GM23338 (cell line): ENCODE measurements around the gene C1QA. TPM values are rescaled to one million over a fixed set of nuclear protein-coding genes. Genes with fewer than 3 reads are reported as not detected.

Experiments
- ATAC-seq: fragments of 200-7000 bp; cut with Tn5 transposase; 3 replicates; pipeline ENCODE4 v1.9.1; 2020
- DNase-seq: peaks from one replicate; pipeline ENCODE4 v3.0.0-alpha.2; 2015; ENCODE audit warnings: low spot score
- H2AFZ ChIP-seq: fragments of 200-600 bp; sonication (generic); 2 replicates; pipeline ENCODE4 v1.8.0; 2016; ENCODE audit warnings: antibody characterized with exemption, mild to moderate bottlenecking, moderate library complexity
- H3F3A ChIP-seq: fragments of 200-600 bp; sonication (generic); replicated peaks from 2 replicates; pipeline ENCODE4 v1.8.0; 2017; ENCODE audit warnings: antibody characterized with exemption, mixed run types, low read depth
- H3K27ac ChIP-seq: fragments of 200-600 bp; sonication (generic); 2 replicates; pipeline ENCODE4 v1.6.1; 2016; ENCODE audit warnings: low read depth
- H3K27me3 ChIP-seq: fragments of 200-600 bp; sonication (generic); 2 replicates; pipeline ENCODE4 v1.8.0; 2016; ENCODE audit warnings: mild to moderate bottlenecking, mixed run types, moderate library complexity; ENCODE audit not compliant: insufficient read depth
- H3K36me3 ChIP-seq: fragments of 200-600 bp; sonication (generic); 2 replicates; pipeline ENCODE4 v1.8.0; 2016; ENCODE audit warnings: mild to moderate bottlenecking; ENCODE audit not compliant: insufficient read depth
- H3K4me1 ChIP-seq: fragments of 200-600 bp; sonication (generic); 2 replicates; pipeline ENCODE4 v1.8.0; 2016; ENCODE audit warnings: mild to moderate bottlenecking, moderate library complexity; ENCODE audit not compliant: insufficient read depth
- H3K4me2 ChIP-seq: fragments of 200-600 bp; sonication (generic); 2 replicates; pipeline ENCODE4 v1.7.1; 2017; ENCODE audit warnings: mixed run types
- H3K4me3 ChIP-seq: fragments of 200-600 bp; sonication (generic); 2 replicates; pipeline ENCODE4 v1.6.1; 2016; ENCODE audit warnings: mixed run types
- H3K79me2 ChIP-seq: fragments of 200-600 bp; sonication (generic); replicated peaks from 2 replicates; pipeline ENCODE4 v1.8.0; 2017; ENCODE audit warnings: mild to moderate bottlenecking; ENCODE audit not compliant: insufficient read depth
- H3K9me2 ChIP-seq: fragments of 200-600 bp; sonication (generic); 2 replicates; pipeline ENCODE4 v1.8.0; 2017; ENCODE audit not compliant: insufficient read depth
- H4K20me1 ChIP-seq: fragments of 200-600 bp; sonication (generic); replicated peaks from 2 replicates; pipeline ENCODE4 v1.8.0; 2017; ENCODE audit warnings: mild to moderate bottlenecking; ENCODE audit not compliant: insufficient read depth
- H3K27ac Mint-ChIP-seq: 2 replicates; pipeline ENCODE4 v1.8.0; 2020; ENCODE audit warnings: inconsistent platforms, mild to moderate bottlenecking, moderate library complexity, mixed read lengths
- H3K27me3 Mint-ChIP-seq: 3 replicates; pipeline ENCODE4 v1.8.0; 2022; ENCODE audit warnings: low read depth, mild to moderate bottlenecking, moderate library complexity, mixed read lengths, inconsistent platforms; ENCODE audit not compliant: insufficient read depth, poor library complexity
- H3K36me3 Mint-ChIP-seq: 3 replicates; pipeline ENCODE4 v1.8.0; 2021; ENCODE audit warnings: low read depth, mild to moderate bottlenecking, inconsistent platforms, moderate library complexity, mixed read lengths
- H3K4me1 Mint-ChIP-seq: 3 replicates; pipeline ENCODE4 v1.8.0; 2020; ENCODE audit warnings: mild to moderate bottlenecking, inconsistent platforms, mixed read lengths
- H3K4me3 Mint-ChIP-seq: 3 replicates; pipeline ENCODE4 v1.8.0; 2021; ENCODE audit warnings: moderate library complexity, mild to moderate bottlenecking, inconsistent platforms, mixed read lengths
- H3K9me3 Mint-ChIP-seq: 3 replicates; pipeline ENCODE4 v1.8.0; 2020; ENCODE audit warnings: moderate library complexity, mild to moderate bottlenecking, inconsistent platforms, mixed read lengths
- CREB1 ChIP-seq: fragments of 250-450 bp; sonication (Bioruptor Pico); IDR thresholded peaks from 2 replicates; pipeline ENCODE4 v1.5.0; 2020; ENCODE audit warnings: low read depth, mild to moderate bottlenecking, moderate library complexity
- EZH2 ChIP-seq: fragments of 200-600 bp; sonication (generic); IDR thresholded peaks from one replicate; pipeline ENCODE4 v1.8.0; 2017; ENCODE audit warnings: antibody characterized with exemption, mild to moderate bottlenecking, low read depth; ENCODE audit not compliant: unreplicated experiment
- EZH2phosphoT487 ChIP-seq: fragments of 200-600 bp; sonication (generic); IDR thresholded peaks from one replicate; pipeline ENCODE4 v1.8.1; 2018; ENCODE audit warnings: antibody characterized with exemption; ENCODE audit not compliant: unreplicated experiment
- JUNB ChIP-seq: IDR thresholded peaks from one replicate; pipeline ENCODE4 v1.6.1; 2016; ENCODE audit warnings: antibody characterized with exemption; ENCODE audit not compliant: unreplicated experiment
- NANOG ChIP-seq: IDR thresholded peaks from 2 replicates; pipeline ENCODE4 v1.6.1; 2016; ENCODE audit warnings: antibody characterized with exemption, borderline replicate concordance
- STAT1 ChIP-seq: IDR thresholded peaks from one replicate; pipeline ENCODE4 v1.6.1; 2016; ENCODE audit warnings: antibody characterized with exemption; ENCODE audit not compliant: unreplicated experiment
- ZNF114 ChIP-seq: fragments of 250-450 bp; sonication (Bioruptor Pico); IDR thresholded peaks from 2 replicates; pipeline ENCODE4 v1.5.0; 2020; ENCODE audit warnings: mild to moderate bottlenecking, moderate library complexity
- polyA plus RNA-seq: library from polyadenylated mRNA; unstranded; fragments of >200 nt; fragmentation: Nextera tagmentation; extraction: Ambion mirVana; gene quantifications from 2 replicates; pipeline ENCODE4 v1.2.1, GENCODE V29; 2016
- total RNA-seq: library from RNA; depleted of rRNA; stranded (reverse); fragments of >200 nt; shearing (Covaris generic); gene quantifications from 2 replicates; pipeline ENCODE4 v1.2.3, GENCODE V29; 2014
- TF ChIP-seq, protein P1 (sequence below): IDR thresholded peaks from 2 replicates; pipeline ENCODE4 v1.6.1; 2016; ENCODE audit warnings: antibody characterized with exemption
- TF ChIP-seq, protein P2 (sequence below), 2 experiments: fragments of 200-600 bp in 1 of 2; sonication (generic) in 1 of 2; conservative IDR thresholded peaks; 2 replicates each; pipeline versions ENCODE4 v1.5.1 to v1.6.1; 2016 to 2017; ENCODE audit warnings: antibody characterized with exemption in 2 of 2, low read depth in 2 of 2, mild to moderate bottlenecking in 2 of 2, moderate library complexity in 1 of 2
- TF ChIP-seq, protein P3 (sequence below): IDR thresholded peaks from one replicate; pipeline ENCODE4 v1.6.1; 2018; ENCODE audit warnings: antibody characterized with exemption; ENCODE audit not compliant: unreplicated experiment

Gene C1QA
- total and polyA plus RNA-seq, 2 experiments from 2014 or later, result not detected

DNA sequence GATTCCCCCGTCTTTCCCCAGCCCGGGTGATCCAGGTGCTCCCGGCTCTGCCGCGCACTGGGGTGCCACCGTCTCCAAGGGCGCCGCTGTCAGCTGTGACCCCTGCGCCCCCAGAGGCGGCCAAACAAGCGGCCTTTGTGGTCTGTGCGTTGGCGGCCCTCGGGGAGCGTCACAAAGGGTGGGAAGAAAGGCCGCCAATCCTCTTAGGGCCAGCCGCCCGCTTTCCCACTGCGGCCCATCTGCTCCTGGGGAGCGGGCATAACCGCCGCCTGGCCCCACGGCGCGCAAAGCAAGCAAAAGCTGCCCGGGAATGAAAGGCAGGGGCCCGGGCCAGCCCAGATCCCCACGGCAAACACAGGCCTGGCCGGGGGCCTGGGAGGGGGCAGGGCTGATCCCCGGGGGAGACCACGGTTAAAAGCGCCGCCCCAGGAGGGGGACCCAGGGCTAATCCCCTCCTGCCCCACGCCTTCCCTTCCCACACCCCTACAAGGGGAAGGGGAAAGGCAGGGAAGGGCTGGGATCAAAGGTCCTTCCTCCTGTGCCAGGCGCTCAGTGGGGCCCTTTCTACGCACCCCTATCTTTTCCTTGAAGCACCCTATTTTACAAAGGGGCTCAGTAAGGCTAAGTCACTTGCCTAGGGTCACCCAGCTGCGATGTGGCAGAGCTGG lies 40.6 kb downstream of the C1QA start (continued):
- TF ChIP-seq, protein P1, sequence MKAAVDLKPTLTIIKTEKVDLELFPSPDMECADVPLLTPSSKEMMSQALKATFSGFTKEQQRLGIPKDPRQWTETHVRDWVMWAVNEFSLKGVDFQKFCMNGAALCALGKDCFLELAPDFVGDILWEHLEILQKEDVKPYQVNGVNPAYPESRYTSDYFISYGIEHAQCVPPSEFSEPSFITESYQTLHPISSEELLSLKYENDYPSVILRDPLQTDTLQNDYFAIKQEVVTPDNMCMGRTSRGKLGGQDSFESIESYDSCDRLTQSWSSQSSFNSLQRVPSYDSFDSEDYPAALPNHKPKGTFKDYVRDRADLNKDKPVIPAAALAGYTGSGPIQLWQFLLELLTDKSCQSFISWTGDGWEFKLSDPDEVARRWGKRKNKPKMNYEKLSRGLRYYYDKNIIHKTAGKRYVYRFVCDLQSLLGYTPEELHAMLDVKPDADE, result no peak
- TF ChIP-seq EZH2, result no peak

DNA sequence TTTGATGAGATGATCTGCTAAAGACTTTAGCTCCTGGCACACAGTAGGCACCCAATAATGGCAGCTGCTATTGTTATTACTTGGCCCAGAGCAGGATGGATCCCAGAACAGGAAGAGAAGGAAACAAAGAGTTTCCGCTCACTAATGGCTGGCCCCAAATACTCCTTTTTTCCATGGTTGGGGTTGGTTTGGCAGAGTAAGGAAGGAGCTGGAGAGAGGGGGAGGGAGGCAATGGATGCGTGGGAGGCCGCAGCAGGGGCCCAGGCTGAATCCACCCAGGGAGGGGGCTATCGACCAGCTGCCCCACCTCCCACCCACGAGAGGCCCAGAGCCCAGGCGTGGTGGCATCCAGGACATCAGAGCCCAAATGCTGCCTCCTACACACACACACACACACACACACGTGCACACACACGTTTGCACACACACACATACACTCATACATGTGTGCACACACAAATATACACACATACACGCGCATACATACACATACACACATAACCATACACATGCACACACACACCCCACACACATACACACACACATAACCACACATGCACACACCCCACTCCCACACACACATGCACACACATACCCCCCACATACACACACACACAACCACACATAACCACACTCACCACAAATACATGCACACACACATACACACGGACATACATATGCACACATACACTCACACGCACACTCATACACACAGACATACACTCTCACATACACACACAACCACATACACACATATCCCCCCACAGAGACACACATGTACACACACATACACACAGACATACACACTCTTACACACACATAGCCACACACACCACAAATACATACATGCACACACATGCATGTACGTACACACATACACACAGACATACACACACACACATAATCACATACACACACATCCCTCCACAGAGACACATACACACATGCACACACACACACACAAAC lies 41.8 kb downstream of the C1QA start:
- no peak overlapping the region; the same call in 1 of the 2 replicates for H3K4me2 ChIP-seq
- H3K9me2 ChIP-seq, result no peaks in the 10 kb centered on the region
- no peak overlapping the region for H3K4me3 ChIP-seq
- Mint-ChIP-seq H3K9me3 (no peaks in the 10 kb centered on the region), H3K4me1 (peaks cover 8% of the 10 kb centered on the region), H3K4me3 (no peak overlapping the region), H3K27me3 (peaks cover 2% of the 10 kb centered on the region), H3K27ac (no peak overlapping the region), H3K36me3 (no peaks in the 10 kb centered on the region)
- no peak overlapping the region for H3K27ac ChIP-seq
- H3K27me3 ChIP-seq, result no peaks in the 10 kb centered on the region
- DNase-seq (no peak), ATAC-seq (no peak)
- no peaks in the 10 kb centered on the region for H4K20me1 ChIP-seq
- H3F3A ChIP-seq, result peaks cover 9% of the 10 kb centered on the region
- no peaks in the 10 kb centered on the region for H3K36me3 ChIP-seq
- H3K4me1 ChIP-seq, result peaks cover 9% of the 10 kb centered on the region
- H2AFZ ChIP-seq, result peak overlapping the region; percentile 90
- H3K79me2 ChIP-seq, result no peaks in the 10 kb centered on the region
- no peak for TF ChIP-seq ZNF114 (CRISPR knock-in tag)
- no peak for TF ChIP-seq JUNB
- TF ChIP-seq, protein P1, result no peak
- no peak for TF ChIP-seq STAT1
- TF ChIP-seq EZH2phosphoT487, result no peak
- TF ChIP-seq, protein P2, sequence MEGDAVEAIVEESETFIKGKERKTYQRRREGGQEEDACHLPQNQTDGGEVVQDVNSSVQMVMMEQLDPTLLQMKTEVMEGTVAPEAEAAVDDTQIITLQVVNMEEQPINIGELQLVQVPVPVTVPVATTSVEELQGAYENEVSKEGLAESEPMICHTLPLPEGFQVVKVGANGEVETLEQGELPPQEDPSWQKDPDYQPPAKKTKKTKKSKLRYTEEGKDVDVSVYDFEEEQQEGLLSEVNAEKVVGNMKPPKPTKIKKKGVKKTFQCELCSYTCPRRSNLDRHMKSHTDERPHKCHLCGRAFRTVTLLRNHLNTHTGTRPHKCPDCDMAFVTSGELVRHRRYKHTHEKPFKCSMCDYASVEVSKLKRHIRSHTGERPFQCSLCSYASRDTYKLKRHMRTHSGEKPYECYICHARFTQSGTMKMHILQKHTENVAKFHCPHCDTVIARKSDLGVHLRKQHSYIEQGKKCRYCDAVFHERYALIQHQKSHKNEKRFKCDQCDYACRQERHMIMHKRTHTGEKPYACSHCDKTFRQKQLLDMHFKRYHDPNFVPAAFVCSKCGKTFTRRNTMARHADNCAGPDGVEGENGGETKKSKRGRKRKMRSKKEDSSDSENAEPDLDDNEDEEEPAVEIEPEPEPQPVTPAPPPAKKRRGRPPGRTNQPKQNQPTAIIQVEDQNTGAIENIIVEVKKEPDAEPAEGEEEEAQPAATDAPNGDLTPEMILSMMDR (conservative IDR thresholded peaks at IDR 0.05; ENCODE audit: low read depth in 2 of 2), result no peak
- TF ChIP-seq CREB1 (CRISPR knock-in tag), result no peak
- TF ChIP-seq NANOG, result no peak
- TF ChIP-seq, protein P3, sequence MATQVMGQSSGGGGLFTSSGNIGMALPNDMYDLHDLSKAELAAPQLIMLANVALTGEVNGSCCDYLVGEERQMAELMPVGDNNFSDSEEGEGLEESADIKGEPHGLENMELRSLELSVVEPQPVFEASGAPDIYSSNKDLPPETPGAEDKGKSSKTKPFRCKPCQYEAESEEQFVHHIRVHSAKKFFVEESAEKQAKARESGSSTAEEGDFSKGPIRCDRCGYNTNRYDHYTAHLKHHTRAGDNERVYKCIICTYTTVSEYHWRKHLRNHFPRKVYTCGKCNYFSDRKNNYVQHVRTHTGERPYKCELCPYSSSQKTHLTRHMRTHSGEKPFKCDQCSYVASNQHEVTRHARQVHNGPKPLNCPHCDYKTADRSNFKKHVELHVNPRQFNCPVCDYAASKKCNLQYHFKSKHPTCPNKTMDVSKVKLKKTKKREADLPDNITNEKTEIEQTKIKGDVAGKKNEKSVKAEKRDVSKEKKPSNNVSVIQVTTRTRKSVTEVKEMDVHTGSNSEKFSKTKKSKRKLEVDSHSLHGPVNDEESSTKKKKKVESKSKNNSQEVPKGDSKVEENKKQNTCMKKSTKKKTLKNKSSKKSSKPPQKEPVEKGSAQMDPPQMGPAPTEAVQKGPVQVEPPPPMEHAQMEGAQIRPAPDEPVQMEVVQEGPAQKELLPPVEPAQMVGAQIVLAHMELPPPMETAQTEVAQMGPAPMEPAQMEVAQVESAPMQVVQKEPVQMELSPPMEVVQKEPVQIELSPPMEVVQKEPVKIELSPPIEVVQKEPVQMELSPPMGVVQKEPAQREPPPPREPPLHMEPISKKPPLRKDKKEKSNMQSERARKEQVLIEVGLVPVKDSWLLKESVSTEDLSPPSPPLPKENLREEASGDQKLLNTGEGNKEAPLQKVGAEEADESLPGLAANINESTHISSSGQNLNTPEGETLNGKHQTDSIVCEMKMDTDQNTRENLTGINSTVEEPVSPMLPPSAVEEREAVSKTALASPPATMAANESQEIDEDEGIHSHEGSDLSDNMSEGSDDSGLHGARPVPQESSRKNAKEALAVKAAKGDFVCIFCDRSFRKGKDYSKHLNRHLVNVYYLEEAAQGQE, result no peak
- no peak for TF ChIP-seq EZH2
